Thoracic aorta (tissue), 2 donors: ENCODE data around the gene G6PD. TPM values are rescaled to one million over a fixed set of nuclear protein-coding genes. Genes with fewer than 3 reads are reported as not detected.

Experiments
- ATAC-seq: fragments of 150-250 bp; one replicate; pipeline ENCODE4 v1.8.0; 2017; ENCODE audit warnings: low read depth; ENCODE audit not compliant: insufficient number of reproducible peaks, low FRiP score
- DNase-seq: peaks from one replicate; pipeline ENCODE4 v3.0.0-alpha.2; 2020; ENCODE audit warnings: low spot score
- H3K27ac ChIP-seq, 2 donors: fragments of 200-600 bp; sonication (generic); 1 replicate in 1 of 2; 2 replicates in 1 of 2; pipeline ENCODE4 v1.5.1; 2016; ENCODE audit warnings: mild to moderate bottlenecking in 2 of 2, moderate library complexity in 2 of 2
- H3K27me3 ChIP-seq: fragments of 200-600 bp; sonication (generic); replicated peaks from 2 replicates; pipeline ENCODE4 v1.6.0; 2016; ENCODE audit warnings: mild to moderate bottlenecking; ENCODE audit not compliant: insufficient read depth
- H3K36me3 ChIP-seq: fragments of 200-600 bp; sonication (generic); one replicate; pipeline ENCODE4 v1.5.1; 2016
- H3K4me1 ChIP-seq, 2 donors: fragments of 200-600 bp; sonication (generic); 1 replicate in 1 of 2; 2 replicates in 1 of 2; pipeline versions ENCODE4 v1.5.1 to v1.6.0; 2016; ENCODE audit warnings: low read depth in 2 of 2, mild to moderate bottlenecking in 1 of 2; ENCODE audit not compliant: control insufficient read depth in 1 of 2
- H3K4me3 ChIP-seq: fragments of 200-600 bp; sonication (generic); 2 replicates; pipeline ENCODE4 v1.5.1; 2016; ENCODE audit warnings: mild to moderate bottlenecking
- H3K9me3 ChIP-seq: fragments of 200-600 bp; sonication (generic); 2 replicates; pipeline ENCODE4 v1.5.1; 2016
- total RNA-seq, 2 donors: library from RNA; depleted of rRNA; stranded (reverse); fragments of >200 nt; gene quantifications; one replicate each; pipeline versions ENCODE4 v1.1.0 to v1.2.3, GENCODE V29; 2016
- TF ChIP-seq, protein P1 (sequence below): fragments of 200-600 bp; sonication (generic); IDR thresholded peaks from one replicate; pipeline ENCODE4 v1.5.1; 2019; ENCODE audit warnings: antibody characterized with exemption

Gene G6PD
- total RNA-seq, 2 donors from 2014 or later: 67.3 to 70.1 TPM

DNA sequence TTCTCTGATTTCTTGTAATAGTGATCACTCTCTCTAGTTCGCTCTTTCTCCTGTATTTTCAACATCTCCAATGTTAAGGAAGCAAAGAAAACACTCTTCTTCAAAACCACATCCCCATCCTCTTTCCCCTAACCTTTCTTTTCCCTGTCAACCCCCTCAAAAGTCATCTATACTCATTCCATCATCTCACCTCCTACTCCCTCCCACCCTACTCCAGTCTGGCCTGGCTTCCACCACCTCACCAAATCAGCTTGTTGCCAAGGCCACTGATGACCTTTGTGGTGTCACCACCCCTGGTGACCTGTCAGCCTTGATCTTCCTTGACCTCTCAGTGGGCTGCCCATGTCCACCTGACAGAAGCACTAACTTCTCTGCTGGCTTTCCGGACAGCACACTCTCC is 32.9 kb downstream of the G6PD start:
- Histone ChIP-seq H3K36me3 (no peaks in the 10 kb centered on the region), H3K4me1 (peaks cover 3 to 13% of the 10 kb centered on the region in 2 donors)
- TF ChIP-seq, protein P1, sequence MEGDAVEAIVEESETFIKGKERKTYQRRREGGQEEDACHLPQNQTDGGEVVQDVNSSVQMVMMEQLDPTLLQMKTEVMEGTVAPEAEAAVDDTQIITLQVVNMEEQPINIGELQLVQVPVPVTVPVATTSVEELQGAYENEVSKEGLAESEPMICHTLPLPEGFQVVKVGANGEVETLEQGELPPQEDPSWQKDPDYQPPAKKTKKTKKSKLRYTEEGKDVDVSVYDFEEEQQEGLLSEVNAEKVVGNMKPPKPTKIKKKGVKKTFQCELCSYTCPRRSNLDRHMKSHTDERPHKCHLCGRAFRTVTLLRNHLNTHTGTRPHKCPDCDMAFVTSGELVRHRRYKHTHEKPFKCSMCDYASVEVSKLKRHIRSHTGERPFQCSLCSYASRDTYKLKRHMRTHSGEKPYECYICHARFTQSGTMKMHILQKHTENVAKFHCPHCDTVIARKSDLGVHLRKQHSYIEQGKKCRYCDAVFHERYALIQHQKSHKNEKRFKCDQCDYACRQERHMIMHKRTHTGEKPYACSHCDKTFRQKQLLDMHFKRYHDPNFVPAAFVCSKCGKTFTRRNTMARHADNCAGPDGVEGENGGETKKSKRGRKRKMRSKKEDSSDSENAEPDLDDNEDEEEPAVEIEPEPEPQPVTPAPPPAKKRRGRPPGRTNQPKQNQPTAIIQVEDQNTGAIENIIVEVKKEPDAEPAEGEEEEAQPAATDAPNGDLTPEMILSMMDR: no peak

GRCh38 chrX:154512879-154513553 is 33.6 kb downstream of the G6PD start:
- no peak overlapping the region for H3K4me3 ChIP-seq
- peaks cover 3 to 13% of the 10 kb centered on the region in 2 donors for H3K4me1 ChIP-seq
- ATAC-seq (no peak), DNase-seq (no peak)
- no peaks in the 10 kb centered on the region for H3K27me3 ChIP-seq
- TF ChIP-seq, protein P1: no peak
- no peak overlapping the region for H3K27ac ChIP-seq
- H3K36me3 ChIP-seq: no peaks in the 10 kb centered on the region
- no peaks in the 10 kb centered on the region for H3K9me3 ChIP-seq

More for the DNA sequence above, 32.9 kb downstream of the G6PD start:
- no peak for DNase-seq
- no peaks in the 10 kb centered on the region for H3K9me3 ChIP-seq
- H3K27ac ChIP-seq: no peak overlapping the region
- no peaks in the 10 kb centered on the region for H3K27me3 ChIP-seq
- ATAC-seq: no peak
- H3K4me3 ChIP-seq: no peak overlapping the region

DNA sequence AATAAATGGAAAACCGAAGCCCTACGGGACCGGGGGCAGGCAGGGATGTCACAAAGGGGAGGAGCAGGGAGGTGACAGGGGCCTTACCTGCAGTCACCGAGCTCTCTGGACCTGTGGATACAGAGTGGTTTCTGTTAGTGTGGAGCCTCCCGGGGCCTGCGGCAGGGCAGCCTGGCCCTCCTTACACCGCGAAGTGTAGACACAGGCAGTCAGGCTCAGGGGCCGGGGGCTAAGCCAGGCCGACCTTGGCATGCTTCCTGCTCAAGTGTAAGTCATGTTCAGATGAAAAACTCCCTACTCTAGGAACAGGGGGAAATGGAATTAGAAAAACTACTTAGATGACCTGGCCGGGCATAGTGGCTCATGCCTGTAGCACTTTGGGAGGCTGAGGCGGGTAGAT is 34.9 kb downstream of the G6PD start:
- TF ChIP-seq, protein P1: no peak
- Histone ChIP-seq H3K4me3 (no peak overlapping the region), H3K4me1 (peaks cover 3 to 6% of the 10 kb centered on the region in 2 donors), H3K9me3 (no peaks in the 10 kb centered on the region), H3K36me3 (peaks cover 3% of the 10 kb centered on the region), H3K27ac (no peak overlapping the region), H3K27me3 (no peaks in the 10 kb centered on the region)
- DNase-seq (no peak), ATAC-seq (no peak)

- TF ChIP-seq, protein P1: no peak
- no peaks in the 10 kb centered on the region for H3K9me3 ChIP-seq
- DNase-seq: no peak
- no peak overlapping the region for H3K4me3 ChIP-seq
- peaks cover 3% of the 10 kb centered on the region for H3K36me3 ChIP-seq
- no peak for ATAC-seq
- no peaks in the 10 kb centered on the region for H3K27me3 ChIP-seq
- H3K4me1 ChIP-seq: no peaks in the 10 kb centered on the region
- H3K27ac ChIP-seq: no peak overlapping the region
Observed at GRCh38 chrX:154509455-154509854, 37.2 kb downstream of the G6PD start.

- Histone ChIP-seq H3K4me1 (no peaks in the 10 kb centered on the region), H3K4me3 (no peak overlapping the region), H3K36me3 (peaks cover 3% of the 10 kb centered on the region), H3K27ac (no peak overlapping the region), H3K27me3 (no peaks in the 10 kb centered on the region), H3K9me3 (no peaks in the 10 kb centered on the region)
- DNase-seq: no peak
- no peak for ATAC-seq
- TF ChIP-seq, protein P1: no peak
Observed at GRCh38 chrX:154508384-154508745, 38.3 kb downstream of the G6PD start.
